HG03095 (cell line): Measurements from ENCODE around the gene AGAP3.

Experiments
- ATAC-seq: cut with Tn5 transposase; IDR thresholded peaks from one replicate; pipeline ENCODE4 v1.9.1; 2021; ENCODE audit warnings: moderate library complexity; ENCODE audit not compliant: unreplicated experiment

AGAP3 gene

DNA sequence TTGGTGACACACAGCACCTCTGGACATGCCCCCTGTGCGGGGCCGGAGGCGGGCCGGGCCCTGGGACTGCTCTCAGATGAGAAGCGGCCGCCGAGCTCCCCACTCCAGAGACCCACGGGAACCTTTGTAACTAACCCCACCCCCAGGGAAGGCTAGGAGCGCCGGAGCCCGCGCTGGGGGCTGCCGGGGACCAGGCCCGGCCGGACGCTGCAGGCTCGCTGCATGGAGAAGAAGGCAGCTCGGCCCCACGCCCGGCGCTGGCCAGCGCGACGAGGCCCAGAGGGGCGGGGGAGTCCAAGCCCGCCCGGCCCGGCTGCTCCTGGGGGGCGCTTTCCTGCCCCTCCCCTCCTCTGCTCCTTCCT, 36.5 kb downstream of the AGAP3 start:
- ATAC-seq, result no peak

DNA sequence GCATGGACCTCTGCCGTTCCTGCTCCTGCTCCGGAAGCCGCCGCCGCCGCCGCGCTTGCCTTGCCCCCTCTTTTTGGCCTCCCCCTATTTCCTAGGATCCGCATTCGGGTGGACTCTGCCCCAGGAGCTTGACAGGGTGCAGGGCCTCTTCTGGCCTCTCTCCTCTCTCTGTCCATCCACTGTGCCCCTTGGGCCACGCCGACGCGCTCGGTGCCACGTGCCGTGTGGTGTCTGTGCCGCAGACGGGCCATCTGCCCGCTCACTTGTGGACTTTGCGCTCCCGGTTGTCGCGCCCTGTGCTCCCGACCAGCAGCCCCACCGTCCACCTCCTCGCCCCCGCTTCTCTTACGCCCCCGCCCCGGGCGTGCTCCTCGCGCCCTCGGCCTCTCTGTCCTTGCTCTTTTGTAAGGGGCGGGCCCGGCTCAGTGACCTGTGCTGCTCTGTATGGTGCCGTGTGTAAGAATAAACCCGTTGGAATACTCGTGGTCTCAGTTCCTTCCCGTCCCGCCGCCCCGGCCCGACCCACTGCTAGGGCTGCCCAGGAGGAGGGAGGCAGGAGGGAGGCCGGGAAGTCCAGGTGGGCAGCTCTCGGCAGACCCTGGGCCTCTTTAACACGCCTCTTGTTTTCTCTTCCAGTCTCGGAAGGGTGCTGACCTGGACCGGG, 37.0 kb downstream of the AGAP3 start:
- no peak for ATAC-seq

DNA sequence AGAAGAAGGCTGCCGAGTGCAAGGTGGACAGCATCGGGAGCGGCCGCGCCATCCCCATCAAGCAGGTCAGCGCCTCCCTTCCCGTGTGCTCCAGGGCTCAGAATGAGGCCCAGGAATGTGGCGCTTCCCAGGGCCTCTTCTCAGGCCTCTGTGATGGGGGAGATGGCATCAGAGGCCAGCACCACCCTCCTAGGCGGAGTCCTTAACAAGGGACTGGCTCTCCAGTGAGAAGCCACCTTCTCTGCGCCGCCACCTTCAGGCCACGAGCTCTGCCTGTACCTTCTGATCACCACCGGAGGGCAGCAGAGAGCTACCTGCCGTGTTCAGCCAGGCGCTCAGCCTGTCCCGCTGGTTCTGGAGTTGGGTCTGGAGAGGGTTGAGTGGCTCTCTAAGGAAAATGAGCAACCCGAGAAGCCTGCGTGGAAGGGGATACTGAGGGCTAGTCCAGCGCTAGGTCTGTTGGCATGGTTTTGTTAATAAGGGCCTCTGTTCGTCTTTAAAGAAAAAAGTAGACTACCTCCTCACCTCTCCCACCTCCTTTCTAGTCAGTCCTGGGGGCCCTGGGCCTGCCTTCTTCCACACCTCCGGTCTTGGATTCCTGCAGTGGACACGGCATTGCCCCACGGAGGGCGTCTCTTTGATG, 37.7 kb downstream of the AGAP3 start:
- ATAC-seq, result peak; percentile 88

DNA sequence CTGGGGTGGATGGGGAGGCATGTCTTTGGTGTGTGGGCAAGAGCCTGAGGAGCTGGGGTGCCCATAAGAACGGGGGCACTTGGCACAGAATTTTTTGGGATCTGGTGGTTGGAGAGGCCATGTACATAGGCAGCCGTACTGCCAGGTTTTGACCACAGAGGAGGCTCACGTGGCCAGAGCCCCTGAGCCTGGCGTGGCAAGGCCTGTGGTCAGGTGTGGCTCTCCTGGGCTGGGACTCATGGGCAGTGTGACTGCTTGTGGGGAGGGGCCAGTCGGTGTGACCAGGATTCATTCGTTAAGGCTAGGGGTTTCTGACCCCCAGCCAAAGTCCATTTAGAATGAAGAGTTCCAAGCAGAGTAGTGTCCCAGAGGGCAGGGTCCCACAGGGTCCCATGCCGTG, 38.2 kb downstream of the AGAP3 start:
- no peak for ATAC-seq

DNA sequence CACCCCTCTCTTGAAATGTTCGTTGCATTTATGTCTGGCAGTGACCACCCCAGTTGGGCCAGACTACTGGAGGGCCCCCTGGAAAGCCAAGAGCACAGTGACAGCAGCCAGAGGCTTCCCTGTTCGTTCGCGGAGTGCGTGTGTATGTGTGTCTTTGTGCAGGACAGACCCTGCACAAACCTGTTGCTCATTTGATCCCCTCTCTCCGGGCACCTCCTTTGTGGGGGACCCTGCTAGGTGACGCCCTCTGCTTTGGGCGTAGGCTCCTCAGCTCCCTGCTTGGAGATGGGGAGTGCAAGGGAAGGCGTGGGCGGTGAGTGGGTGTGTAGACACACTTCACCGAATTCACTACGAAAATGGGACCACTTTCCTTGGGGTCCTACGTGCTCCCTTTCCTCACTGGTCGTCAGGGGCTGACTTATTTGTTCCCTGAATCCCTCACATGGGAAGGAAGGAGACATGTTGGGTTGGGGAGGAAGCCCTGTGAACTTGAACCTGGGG, 38.7 kb downstream of the AGAP3 start:
- no peak for ATAC-seq

DNA sequence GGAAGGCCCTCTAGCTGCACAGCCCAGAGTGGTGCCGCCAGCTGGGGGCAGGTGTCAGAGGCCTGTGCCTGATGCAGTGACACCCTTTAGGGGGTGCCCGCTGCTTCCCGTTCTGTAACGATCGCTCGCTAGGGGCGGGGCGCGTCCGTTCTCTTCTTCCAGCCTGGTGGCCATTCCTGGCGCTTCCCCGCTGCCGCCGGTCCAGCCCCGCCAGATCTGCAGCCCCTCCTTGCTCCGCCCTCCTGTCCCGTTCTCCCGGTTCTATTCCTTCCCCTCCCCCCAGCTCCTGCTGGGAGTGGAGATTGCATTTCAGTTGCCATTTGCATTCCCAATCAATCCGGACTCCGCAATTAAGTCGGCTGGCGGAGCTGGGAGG, 39.2 kb downstream of the AGAP3 start:
- no peak for ATAC-seq

DNA sequence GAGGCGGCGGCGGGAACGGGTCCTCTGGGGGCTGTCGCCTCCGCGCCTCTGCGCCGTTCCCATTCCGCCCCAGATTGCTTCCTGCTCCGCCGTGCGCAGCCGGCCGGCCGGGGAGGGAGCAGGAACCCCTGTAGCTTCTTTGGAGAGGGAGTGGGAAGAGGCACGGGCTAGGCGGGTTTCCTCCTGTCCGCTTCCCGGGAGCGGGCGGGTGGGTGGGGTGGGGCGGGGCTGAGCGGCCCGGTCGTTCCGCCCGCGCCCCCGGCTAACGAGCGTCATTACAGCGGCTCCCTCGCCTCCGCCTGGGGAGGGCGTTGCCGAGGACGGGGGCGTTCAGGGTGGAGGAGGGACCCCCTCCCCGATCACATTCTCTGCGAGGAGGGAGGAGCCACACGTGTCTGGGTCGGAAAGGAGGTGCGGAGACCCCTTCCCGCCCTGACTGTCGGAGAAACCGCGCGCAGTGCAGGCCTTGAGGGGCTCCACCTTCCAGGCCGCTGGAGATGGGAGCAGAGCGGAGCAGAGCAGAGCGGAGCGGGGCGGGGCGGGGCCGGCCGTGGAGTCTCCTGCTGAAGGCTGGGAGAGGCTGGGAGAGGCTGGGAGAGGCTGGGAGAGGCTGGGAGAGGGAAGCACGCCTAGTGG, 39.7 kb downstream of the AGAP3 start:
- no peak for ATAC-seq

DNA sequence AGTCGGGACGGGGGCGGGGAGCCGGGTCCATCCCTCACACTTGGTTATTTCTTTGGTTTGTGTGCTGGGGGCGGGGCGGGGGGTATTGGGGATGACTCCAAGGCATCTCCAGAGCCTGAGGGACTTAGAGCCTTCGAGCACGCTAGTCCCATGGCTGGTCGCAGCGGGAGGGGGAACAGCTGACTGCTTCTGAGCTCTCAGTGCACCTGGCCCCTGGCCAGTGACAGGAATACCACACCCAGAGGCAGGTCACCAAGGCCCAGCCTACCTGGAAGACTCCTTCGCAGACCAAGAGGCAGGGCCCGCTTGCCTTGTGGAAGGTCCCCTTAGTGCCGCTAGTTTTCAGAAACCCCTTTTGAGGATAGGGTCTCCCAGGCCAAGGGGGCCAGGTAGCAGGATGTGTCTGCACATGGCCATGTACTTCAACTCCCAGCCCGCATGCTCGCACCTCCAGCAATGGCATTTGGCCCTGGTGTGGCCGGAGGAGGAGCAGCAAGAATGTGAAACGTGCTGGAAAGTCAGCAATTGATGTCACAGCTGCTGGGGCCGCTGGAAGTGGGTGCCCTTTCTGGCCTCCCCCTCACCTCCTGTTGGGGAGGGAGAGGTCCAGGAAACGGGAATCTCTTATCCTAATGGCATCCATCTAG, 40.3 kb downstream of the AGAP3 start:
- ATAC-seq, result no peak

DNA sequence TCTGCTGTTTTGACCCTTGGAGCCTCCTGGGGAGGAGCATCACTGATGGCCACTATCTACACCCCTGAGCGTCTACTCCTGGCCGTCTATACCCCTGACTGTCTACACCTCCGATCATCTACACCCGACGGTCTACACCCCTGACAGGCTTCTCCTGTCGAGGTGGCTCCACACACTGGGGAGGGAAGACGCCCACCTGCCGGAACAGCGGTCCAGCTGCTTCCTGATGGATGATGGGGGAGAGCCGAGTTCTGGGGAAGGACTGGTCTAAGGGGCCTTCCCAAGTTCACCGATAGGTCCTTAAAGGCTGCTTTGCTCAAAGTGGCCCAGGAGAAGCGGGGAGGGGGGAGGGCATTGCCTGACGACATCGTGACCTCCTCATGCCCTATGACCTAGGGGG, 41.9 kb downstream of the AGAP3 start:
- no peak for ATAC-seq

DNA sequence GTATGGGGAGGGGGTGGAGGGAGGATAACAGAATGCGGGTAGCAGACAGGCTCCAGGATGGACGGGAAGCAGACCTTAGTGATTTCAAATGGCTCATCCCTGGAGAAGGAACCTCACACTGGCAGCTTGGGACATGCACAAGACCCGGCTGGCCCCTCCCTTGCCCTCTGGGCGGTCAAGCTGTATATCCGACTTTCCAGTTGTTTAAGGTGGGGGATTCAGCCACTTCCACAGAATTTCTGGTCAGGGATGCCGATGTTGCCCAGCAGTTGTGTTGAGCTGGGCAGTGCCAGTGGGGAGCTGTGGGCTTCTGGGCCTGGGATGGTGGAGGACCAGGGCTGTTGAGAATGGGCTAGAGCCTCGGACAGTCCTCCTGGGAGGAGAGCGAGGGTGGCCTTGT, 42.4 kb downstream of the AGAP3 start:
- no peak for ATAC-seq

DNA sequence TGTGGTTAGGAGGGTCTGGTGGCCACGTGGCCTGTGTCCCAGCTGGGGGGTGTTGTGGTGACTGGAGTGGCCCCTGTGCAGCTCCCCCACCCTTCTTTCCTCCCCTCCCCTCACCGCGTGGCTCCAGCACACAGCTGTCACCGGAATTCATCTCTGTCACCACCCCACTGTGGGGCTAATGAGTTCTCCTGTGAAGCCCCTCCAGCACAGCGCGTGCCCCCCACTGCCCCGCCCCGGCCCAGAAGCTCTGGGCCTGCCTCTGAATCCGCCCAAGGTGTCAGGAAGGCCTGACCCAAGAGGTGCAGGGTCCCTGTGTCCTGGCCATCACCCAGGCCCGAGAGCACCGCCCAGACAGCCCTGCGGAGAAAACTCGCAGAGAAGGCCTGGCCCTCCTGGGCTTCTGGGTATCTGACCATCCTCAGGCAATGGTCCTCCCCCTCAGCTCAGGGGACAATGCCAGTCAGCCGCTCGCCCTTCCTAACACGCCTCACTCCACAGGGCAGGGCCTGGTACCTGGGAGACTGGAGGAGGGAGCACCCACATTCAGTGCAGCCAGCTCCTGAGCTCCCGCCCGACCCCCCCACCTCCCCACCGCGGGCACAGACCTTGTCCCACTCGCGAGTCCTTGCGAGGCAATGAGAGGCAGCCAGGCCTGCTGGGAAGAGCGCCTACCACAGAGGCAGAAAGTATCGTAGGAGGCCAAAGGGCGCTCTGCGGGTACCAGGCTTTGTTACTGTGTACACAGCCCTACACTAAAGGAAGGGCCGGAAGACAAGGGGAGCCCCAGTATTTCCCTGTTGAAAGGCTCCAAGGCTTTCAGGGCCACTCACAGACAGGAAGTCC, 43.1 kb downstream of the AGAP3 start:
- ATAC-seq, result no peak

DNA sequence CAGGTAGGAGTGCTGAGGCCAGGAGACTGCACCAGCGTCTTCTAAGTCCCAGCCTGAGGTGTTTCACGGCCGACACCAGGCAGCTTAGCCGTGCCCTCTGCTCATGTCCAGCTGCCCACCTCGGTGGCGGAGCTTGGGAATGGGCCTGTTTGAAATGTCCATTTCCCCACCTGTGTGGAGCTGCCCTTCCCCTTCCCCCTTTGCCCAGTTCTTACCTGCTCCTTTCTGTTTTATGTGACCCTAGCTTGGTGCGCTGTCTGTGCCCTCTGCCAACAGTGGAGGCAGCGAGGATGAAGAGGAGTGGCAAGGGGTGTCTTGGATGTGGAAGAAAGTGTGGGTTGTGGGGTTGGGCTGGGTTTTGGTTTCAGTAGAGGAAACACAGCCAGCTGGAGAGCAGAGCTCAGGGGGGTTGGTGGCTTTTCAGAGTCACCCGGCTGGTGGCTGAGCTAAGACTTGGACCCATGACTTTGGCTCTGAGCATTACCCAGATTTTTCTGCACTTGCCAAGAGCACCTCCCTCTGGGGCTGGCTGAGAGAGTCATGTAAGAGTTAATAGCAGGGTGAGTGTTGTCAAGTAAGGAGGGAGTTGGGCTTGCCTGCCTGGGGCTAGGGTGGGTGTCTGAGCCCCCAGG, 43.8 kb downstream of the AGAP3 start:
- no peak for ATAC-seq

DNA sequence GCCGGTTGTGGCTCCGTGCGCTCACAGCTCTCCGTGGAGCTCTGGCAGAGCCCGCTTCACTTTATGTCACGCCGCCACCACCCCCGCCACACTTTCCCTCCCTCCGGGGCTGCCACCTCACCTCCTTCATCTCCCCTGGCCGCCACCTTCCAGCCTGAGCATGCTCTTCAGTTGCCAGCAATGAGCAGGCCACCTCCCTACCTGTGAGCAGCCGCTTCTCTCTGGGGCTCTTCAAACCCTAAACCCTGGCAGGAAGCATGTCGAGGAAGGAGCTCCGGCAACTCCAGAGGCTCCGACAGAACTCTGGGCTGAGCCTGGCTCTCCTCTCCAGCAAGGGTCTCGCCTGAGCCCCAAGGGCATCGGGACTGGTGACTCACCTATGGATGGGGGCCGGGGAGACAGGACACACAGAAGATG, 44.5 kb downstream of the AGAP3 start:
- ATAC-seq, result no peak

DNA sequence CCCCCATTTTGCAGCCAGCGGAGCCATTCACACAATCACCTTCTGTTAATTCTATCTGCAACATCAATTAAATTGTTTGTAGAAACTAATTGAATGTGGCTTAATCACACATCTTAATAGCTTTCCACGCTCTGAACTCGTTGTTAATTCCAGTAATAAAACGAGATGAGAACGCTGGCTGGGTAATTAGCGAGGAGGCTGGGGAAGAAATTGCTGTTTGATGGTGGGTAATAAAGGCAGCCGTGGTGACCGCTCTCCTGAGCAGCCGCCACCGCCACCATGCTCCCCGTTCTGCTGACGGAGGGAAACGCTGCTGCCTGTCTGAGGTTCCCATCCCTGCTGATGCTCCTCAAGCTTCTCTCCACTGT, 44.9 kb downstream of the AGAP3 start:
- no peak for ATAC-seq

DNA sequence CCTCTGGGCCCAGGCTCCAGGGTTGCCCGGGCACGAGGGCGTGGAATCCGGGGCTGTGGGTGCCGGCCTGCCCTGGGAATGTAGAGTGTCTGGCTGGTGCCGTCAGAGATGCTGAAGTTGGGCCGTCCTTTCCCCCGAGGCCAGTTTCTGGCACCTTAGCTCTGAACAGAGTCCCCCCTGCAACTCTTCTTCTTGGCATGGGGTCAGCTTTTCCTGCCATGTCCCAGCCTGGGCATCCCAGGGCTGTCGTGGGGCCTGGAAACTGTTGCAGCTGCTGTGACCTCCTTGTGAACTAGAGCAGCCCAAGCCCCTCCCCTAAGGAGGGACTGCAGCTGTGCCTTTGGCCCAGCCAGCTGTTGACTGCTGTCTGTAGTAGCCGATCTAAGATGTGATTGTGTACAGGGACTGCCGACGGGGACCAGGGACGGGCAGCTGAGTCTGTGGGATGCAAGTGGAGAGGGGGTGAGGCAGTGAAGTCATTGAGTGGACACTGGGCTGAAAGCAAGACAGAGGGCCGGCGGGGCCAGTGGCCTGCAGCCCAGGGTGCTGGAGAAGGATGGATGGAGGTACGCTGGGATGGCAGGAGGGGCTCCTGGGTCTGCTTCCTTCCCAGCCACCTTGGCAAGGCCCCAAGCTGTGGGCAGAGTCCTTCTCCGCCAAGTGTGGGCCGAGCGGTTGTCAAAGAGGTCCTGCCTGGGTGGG, 45.5 kb downstream of the AGAP3 start:
- ATAC-seq, result no peak

DNA sequence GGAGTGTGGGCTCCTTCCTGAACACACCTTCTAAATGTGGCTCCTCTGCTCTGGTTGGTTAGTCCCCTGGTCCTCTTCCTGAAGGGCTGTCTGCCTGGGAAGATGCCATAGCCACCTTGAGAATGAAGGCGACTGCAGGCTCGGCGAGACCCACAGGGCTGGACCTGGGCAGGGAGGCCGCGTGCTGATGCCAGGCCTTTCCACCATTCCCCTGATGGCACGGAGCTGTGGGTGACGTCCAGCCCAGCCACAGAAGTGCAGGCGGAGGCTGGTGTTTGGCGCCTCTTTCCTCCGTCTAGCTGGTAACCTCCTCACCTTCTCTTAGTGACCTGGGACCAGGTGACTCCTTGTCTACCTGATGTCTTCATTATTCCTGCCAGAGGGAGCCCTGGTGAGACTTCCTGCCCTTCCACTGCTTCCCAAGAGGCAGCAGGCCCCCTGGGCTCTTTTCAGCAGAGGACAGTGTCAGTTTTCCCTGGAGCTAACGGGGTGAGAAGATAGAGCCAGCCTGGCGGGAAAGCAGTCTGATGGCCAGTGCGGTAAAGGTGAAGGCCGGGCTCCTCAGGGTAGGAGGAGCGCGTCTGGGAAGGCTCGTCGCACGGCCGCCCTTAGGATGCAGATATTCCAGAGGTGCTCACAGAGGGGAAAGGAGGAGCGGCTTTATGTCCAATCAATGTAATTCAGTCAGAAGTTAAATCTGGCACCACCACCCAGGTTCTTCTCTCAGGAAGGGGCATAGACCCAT, 46.4 kb downstream of the AGAP3 start:
- ATAC-seq, result no peak

DNA sequence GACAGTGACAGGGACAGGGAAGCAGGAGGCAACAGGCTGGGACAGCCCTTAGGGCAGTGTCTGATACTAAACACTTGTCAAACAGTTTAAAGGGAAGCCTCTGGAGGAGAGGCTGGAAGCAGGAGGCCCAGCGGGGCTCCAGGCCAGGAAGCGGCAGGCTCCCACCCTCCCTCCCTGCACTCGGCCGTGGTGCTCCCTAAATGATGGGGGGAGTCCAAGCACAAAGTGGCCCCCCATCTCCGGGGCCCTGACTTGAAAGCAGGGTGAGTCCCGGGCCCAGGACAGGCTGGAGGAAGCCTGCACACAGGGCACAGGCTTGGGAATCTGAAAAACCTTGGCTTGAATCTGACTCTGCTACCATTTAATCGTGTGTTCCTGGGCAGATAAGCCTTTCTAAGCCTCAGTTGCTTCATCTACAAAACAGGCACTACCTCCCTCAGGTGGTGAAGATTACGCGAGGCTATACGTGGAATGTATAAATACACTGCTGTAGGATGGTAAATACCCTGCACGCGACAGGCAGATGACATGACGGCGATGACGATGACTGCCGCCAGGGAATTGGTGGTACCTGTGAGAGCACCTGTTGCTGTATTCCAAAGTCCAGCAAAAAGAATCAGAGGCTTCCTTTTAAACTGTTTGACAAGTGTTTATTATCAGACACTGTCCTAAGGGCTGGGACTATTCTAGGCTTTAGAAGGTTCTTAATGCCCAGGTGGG, 47.2 kb downstream of the AGAP3 start:
- ATAC-seq, result no peak

DNA sequence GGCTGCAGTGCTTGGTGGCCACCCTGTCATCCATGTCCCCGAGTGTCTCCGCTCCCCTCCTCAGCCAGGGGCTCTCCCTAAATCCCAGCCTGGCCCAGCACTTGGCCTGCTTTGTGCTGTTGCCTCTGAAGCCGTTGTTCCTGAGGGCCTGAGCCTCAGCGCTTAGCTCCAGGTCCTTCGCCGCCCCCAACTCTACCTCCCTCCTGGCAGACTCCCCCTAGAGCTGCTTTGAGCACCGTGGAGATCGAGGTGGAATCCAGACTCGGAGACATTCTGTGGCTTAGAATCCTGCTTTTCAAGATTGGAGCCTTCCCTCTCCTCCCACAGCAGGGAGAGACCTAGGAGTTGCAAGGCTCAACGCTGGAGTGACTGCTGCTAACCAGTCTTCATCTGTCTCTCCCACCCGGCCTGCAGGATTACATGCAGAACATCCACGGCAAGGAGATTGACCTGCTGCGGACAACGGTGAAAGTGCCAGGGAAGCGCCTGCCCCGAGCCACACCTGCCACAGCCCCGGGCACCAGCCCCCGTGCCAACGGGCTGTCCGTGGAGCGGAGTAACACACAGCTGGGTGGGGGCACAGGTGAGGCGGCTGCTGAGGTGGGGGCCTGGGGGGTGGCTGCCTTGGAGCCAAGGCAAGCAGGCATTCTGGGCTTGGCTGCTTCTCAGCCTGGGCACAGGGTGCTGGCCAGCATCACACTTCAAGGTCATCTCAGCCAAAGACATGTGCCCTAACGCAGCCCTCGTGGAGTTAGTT, 47.9 kb downstream of the AGAP3 start:
- ATAC-seq, result no peak
